Measurements from ENCODE around the gene HPSE. TPM values are rescaled to one million over a fixed set of nuclear protein-coding genes. Genes with fewer than 3 reads are reported as not detected.

Gene HPSE
- polyA plus RNA-seq, 1 donor from 2014 or later: 0.16 TPM

DNA sequence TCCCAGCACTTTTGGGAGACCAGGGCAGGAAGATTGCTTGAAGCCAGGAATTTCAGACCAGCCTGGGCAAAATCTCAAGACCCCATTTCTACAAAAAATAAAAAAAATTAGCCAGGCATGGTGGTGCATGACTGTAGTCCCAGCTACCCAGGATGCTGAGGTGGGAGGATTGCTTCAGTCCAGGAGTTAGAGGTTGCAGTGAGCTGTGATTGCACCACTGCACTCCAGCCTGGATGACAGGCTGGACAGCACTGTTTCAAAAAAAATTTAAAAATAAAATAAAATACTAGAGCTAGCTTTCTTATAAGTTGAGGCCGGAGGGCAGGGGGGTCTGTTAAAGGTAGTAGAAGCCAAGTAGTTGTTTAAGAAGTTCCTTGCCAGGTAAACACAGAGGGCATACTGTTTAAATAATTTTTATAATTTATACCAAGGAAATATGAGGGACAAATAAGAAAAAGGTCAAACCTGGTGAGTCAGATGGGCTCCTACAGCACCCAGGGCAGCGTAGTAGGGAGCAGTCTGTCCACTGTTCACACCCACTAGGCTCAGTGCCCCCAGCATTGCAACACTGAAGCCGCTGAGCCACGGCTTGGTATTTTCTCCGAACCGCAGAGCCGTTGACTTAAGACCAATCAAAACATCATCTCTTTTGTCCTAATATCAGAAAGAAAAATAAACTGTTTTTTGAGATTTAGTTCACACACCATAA is 67.4 kb downstream of the HPSE start:
- H3K27ac ChIP-seq (ENCODE audit: low read length): no peak overlapping the region
- TF ChIP-seq EP300 (conservative IDR thresholded peaks at IDR 0.05; ENCODE audit: poor library complexity, severe bottlenecking): no peak
- no peaks in the 10 kb centered on the region for H3K36me3 ChIP-seq (ENCODE audit: insufficient read depth, low read length)
- H3K9me2 ChIP-seq (ENCODE audit: insufficient read depth, low read length): no peaks in the 10 kb centered on the region
- H2AFZ ChIP-seq (ENCODE audit: low read depth, low read length): no peak overlapping the region
- H3K4me2 ChIP-seq (ENCODE audit: low read length): no peak overlapping the region
- H4K20me1 ChIP-seq (ENCODE audit: insufficient read depth): no peaks in the 10 kb centered on the region
- no peaks in the 10 kb centered on the region for H3K27me3 ChIP-seq (ENCODE audit: insufficient read depth, low read depth, low read length)
- no peaks in the 10 kb centered on the region for H3K79me2 ChIP-seq (replicated peaks; ENCODE audit: insufficient read depth, low read length)
- H3F3A ChIP-seq (ENCODE audit: insufficient read depth, low read length, poor library complexity, severe bottlenecking): no peaks in the 10 kb centered on the region
- H3K9me3 ChIP-seq (ENCODE audit: low read length): no peaks in the 10 kb centered on the region
- no peak overlapping the region for H3K4me3 ChIP-seq (ENCODE audit: low read length)
- no peak overlapping the region for H3K9ac ChIP-seq (ENCODE audit: low read length)

DNA sequence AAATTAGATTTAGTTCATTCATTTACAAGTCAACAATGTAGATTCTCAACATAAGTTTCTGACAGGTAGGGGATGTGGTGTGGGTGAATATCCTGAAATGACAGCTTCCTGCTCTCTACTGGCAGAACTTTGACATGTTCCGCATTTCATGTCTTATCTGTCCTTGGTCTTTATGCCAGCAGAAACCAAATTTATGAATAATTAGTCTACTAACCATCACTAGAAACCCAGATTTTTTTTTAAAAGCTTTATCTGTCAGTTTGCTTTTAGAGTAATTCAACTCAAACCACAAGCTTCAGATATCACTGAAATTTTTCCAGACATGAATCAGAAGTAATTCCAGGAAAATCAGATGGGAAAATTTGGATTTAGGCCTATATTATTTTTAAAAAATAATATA is 68.0 kb downstream of the HPSE start:
- Histone ChIP-seq H3K9me2 (ENCODE audit: insufficient read depth, low read length) (no peaks in the 10 kb centered on the region), H3K9ac (ENCODE audit: low read length) (no peak overlapping the region), H3K4me2 (ENCODE audit: low read length) (no peak overlapping the region), H3K36me3 (ENCODE audit: insufficient read depth, low read length) (no peaks in the 10 kb centered on the region), H2AFZ (ENCODE audit: low read depth, low read length) (no peak overlapping the region), H3K79me2 (replicated peaks; ENCODE audit: insufficient read depth, low read length) (no peaks in the 10 kb centered on the region), H3K27me3 (ENCODE audit: insufficient read depth, low read depth, low read length) (no peaks in the 10 kb centered on the region), H3K9me3 (ENCODE audit: low read length) (no peaks in the 10 kb centered on the region), H3K4me3 (ENCODE audit: low read length) (no peak overlapping the region), H3K27ac (ENCODE audit: low read length) (no peak overlapping the region), H4K20me1 (ENCODE audit: insufficient read depth) (no peaks in the 10 kb centered on the region), H3F3A (ENCODE audit: insufficient read depth, low read length, poor library complexity, severe bottlenecking) (no peaks in the 10 kb centered on the region)
- TF ChIP-seq MXI1 (conservative IDR thresholded peaks at IDR 0.05; ENCODE audit: poor library complexity, severe bottlenecking) (no peak), EZH2 (IDR thresholded peaks at IDR 0.05; ENCODE audit: borderline replicate concordance, insufficient read depth, low read length, poor library complexity, severe bottlenecking) (no peak), POLR2AphosphoS5 (IDR thresholded peaks at IDR 0.05) (no peak), SMC3 (conservative IDR thresholded peaks at IDR 0.05; ENCODE audit: poor library complexity) (no peak), TAF1 (IDR thresholded peaks at IDR 0.05; ENCODE audit: low read depth) (no peak), EP300 (conservative IDR thresholded peaks at IDR 0.05; ENCODE audit: poor library complexity, severe bottlenecking) (no peak), RAD21 (conservative IDR thresholded peaks at IDR 0.05) (no peak)
- TF ChIP-seq, protein P1, sequence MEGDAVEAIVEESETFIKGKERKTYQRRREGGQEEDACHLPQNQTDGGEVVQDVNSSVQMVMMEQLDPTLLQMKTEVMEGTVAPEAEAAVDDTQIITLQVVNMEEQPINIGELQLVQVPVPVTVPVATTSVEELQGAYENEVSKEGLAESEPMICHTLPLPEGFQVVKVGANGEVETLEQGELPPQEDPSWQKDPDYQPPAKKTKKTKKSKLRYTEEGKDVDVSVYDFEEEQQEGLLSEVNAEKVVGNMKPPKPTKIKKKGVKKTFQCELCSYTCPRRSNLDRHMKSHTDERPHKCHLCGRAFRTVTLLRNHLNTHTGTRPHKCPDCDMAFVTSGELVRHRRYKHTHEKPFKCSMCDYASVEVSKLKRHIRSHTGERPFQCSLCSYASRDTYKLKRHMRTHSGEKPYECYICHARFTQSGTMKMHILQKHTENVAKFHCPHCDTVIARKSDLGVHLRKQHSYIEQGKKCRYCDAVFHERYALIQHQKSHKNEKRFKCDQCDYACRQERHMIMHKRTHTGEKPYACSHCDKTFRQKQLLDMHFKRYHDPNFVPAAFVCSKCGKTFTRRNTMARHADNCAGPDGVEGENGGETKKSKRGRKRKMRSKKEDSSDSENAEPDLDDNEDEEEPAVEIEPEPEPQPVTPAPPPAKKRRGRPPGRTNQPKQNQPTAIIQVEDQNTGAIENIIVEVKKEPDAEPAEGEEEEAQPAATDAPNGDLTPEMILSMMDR (IDR thresholded peaks at IDR 0.05; ENCODE audit: poor library complexity, severe bottlenecking): no peak
- TF ChIP-seq, protein P2, sequence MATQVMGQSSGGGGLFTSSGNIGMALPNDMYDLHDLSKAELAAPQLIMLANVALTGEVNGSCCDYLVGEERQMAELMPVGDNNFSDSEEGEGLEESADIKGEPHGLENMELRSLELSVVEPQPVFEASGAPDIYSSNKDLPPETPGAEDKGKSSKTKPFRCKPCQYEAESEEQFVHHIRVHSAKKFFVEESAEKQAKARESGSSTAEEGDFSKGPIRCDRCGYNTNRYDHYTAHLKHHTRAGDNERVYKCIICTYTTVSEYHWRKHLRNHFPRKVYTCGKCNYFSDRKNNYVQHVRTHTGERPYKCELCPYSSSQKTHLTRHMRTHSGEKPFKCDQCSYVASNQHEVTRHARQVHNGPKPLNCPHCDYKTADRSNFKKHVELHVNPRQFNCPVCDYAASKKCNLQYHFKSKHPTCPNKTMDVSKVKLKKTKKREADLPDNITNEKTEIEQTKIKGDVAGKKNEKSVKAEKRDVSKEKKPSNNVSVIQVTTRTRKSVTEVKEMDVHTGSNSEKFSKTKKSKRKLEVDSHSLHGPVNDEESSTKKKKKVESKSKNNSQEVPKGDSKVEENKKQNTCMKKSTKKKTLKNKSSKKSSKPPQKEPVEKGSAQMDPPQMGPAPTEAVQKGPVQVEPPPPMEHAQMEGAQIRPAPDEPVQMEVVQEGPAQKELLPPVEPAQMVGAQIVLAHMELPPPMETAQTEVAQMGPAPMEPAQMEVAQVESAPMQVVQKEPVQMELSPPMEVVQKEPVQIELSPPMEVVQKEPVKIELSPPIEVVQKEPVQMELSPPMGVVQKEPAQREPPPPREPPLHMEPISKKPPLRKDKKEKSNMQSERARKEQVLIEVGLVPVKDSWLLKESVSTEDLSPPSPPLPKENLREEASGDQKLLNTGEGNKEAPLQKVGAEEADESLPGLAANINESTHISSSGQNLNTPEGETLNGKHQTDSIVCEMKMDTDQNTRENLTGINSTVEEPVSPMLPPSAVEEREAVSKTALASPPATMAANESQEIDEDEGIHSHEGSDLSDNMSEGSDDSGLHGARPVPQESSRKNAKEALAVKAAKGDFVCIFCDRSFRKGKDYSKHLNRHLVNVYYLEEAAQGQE (IDR thresholded peaks at IDR 0.05; ENCODE audit: borderline replicate concordance): no peak
